HG02763 (cell line): Measurements from ENCODE around the gene ZNF207.
"Not testable (repeated sequence)": the region's sequence is repeated elsewhere in the genome, so short reads cannot be mapped to it uniquely, and the experiment has no call there.

Experiments used
- ATAC-seq: cut with Tn5 transposase; IDR thresholded peaks from one replicate; pipeline ENCODE4 v1.9.1; 2021; ENCODE audit warnings: mild to moderate bottlenecking, moderate library complexity; ENCODE audit not compliant: unreplicated experiment

Gene ZNF207

GRCh38 chr17:32349854-32350665, at the start of gene ZNF207:
TSS of gene ZNF207 (plus strand) at chr17:32350157. CDS start at chr17:32350286, 129 bp downstream.
- ATAC-seq: peak; percentile 89

- no peak for ATAC-seq
Measured at GRCh38 chr17:32302037-32302436, 47.9 kb upstream of the ZNF207 start.

- no peak for ATAC-seq
Measured at GRCh38 chr17:32302860-32303649, 46.9 kb upstream of the ZNF207 start.

- no peak for ATAC-seq
Measured at GRCh38 chr17:32303781-32304288, 46.1 kb upstream of the ZNF207 start.

- no peak for ATAC-seq
Measured at GRCh38 chr17:32305049-32305448, 44.9 kb upstream of the ZNF207 start.

- ATAC-seq: no peak
Measured at GRCh38 chr17:32307658-32308057, 42.3 kb upstream of the ZNF207 start.

- ATAC-seq: no peak
Measured at GRCh38 chr17:32311028-32311536, 38.9 kb upstream of the ZNF207 start.

GRCh38 chr17:32314636-32315035, 35.3 kb upstream of the ZNF207 start:
- no peak for ATAC-seq

GRCh38 chr17:32315171-32315570, 34.8 kb upstream of the ZNF207 start:
- no peak for ATAC-seq

- ATAC-seq: not testable (repeated sequence)
Measured at GRCh38 chr17:32316653-32317052, 33.3 kb upstream of the ZNF207 start.

- no peak for ATAC-seq
Measured at GRCh38 chr17:32317353-32317752, 32.6 kb upstream of the ZNF207 start.

- no peak for ATAC-seq
Measured at GRCh38 chr17:32318071-32318470, 31.9 kb upstream of the ZNF207 start.

- peak; percentile 68 for ATAC-seq
Measured at GRCh38 chr17:32319548-32319905, 30.4 kb upstream of the ZNF207 start.

- ATAC-seq: not testable (repeated sequence)
Measured at GRCh38 chr17:32320080-32320479, 29.9 kb upstream of the ZNF207 start.

GRCh38 chr17:32320847-32321246, 29.1 kb upstream of the ZNF207 start:
- no peak for ATAC-seq

- ATAC-seq: no peak
Measured at GRCh38 chr17:32323046-32323445, 26.9 kb upstream of the ZNF207 start.

GRCh38 chr17:32323811-32324491, 26.0 kb upstream of the ZNF207 start:
- no peak for ATAC-seq

- no peak for ATAC-seq
Measured at GRCh38 chr17:32327911-32328310, 22.0 kb upstream of the ZNF207 start.

GRCh38 chr17:32330147-32330546, 19.8 kb upstream of the ZNF207 start:
- ATAC-seq: no peak

- no peak for ATAC-seq
Measured at GRCh38 chr17:32331243-32332040, 18.5 kb upstream of the ZNF207 start.
